Aorta (tissue), 5 donors: ENCODE results near the gene UBQLN3. TPM values are rescaled to one million over a fixed set of nuclear protein-coding genes. Genes with fewer than 3 reads are reported as not detected.

ENCODE experiments used
- ATAC-seq: fragments of 200-7000 bp; cut with Tn5 transposase; one replicate; pipeline ENCODE4 v1.9.1; 2022; ENCODE audit warnings: moderate library complexity; ENCODE audit not compliant: low FRiP score
- DNase-seq, 2 donors: peaks; one replicate each; pipeline ENCODE4 v3.0.0-alpha.2; 2020
- H3K27ac ChIP-seq, 2 donors: one replicate each; pipeline ENCODE4 v1.5.1; 2013; ENCODE audit warnings: low read length in 2 of 2, mild to moderate bottlenecking in 2 of 2, moderate library complexity in 2 of 2, control low read depth in 1 of 2, inconsistent platforms in 1 of 2, low read depth in 1 of 2
- H3K27me3 ChIP-seq, 2 donors: one replicate each; pipeline ENCODE4 v1.6.1; 2013; ENCODE audit warnings: control low read depth in 1 of 2, low read length in 1 of 2, mild to moderate bottlenecking in 1 of 2, moderate library complexity in 1 of 2; ENCODE audit not compliant: insufficient read depth in 2 of 2, control insufficient read depth in 1 of 2
- H3K36me3 ChIP-seq, 2 donors: one replicate each; pipeline ENCODE4 v1.6.1; 2013; ENCODE audit warnings: control low read depth in 1 of 2, low read length in 1 of 2, mild to moderate bottlenecking in 1 of 2; ENCODE audit not compliant: insufficient read depth in 2 of 2, control insufficient read depth in 1 of 2
- H3K4me1 ChIP-seq, 2 donors: one replicate each; pipeline ENCODE4 v1.6.1; 2013; ENCODE audit warnings: low read length in 2 of 2, control low read depth in 1 of 2, mild to moderate bottlenecking in 1 of 2, moderate library complexity in 1 of 2; ENCODE audit not compliant: insufficient read depth in 2 of 2, control insufficient read depth in 1 of 2
- H3K4me3 ChIP-seq, 2 donors: one replicate each; pipeline ENCODE4 v1.5.1; 2013; ENCODE audit warnings: low read length in 2 of 2, control low read depth in 1 of 2, mild to moderate bottlenecking in 1 of 2
- H3K9me3 ChIP-seq: one replicate; pipeline ENCODE4 v1.6.1; 2013; ENCODE audit warnings: mild to moderate bottlenecking, low read length; ENCODE audit not compliant: control insufficient read depth
- WGBS, 2 donors: extraction: QIAGEN DNeasy Blood & Tissue Kit; methylation state at CpG; one replicate each; pipeline ENCODE4 v1.1.7; 2013; 5-methylcytosine and 5-hydroxymethylcytosine counted together
- intact Hi-C, 2 donors: fragments of 100-400 bp; cut with DNase I; formaldehyde crosslinking; loops; one replicate each; pipeline versions ENCODE4 v1.14.2 to v1.15.0; 2022
- polyA plus RNA-seq, 2 donors: library from polyadenylated mRNA; stranded (reverse); fragments of 200-250 nt; gene quantifications; one replicate each; pipeline ENCODE4 v1.2.3, GENCODE V29; 2013
- total RNA-seq, 2 donors: library from RNA; stranded (reverse); fragmentation: NEBNext Ultra II Directional; extraction: Animal tissue kit (Norgen Biotek cat#: 25700); gene quantifications; one replicate each; pipeline ENCODE4 v1.2.1, GENCODE V29; 2021
- donor health status: healthy with polysubstance abuse.
- donor health status: Bipolar disorder and iron deficiency.
- donor health status: DM: no; HTN: no; CAD: no.
- donor health status: DM: no; HTN: no; CAD: no.
- donor health status: DM: yes; HTN: yes; CAD: no.

UBQLN3 gene
- total and polyA plus RNA-seq, 4 donors: 0.71 to 0.99 TPM; not detected in 2

DNA sequence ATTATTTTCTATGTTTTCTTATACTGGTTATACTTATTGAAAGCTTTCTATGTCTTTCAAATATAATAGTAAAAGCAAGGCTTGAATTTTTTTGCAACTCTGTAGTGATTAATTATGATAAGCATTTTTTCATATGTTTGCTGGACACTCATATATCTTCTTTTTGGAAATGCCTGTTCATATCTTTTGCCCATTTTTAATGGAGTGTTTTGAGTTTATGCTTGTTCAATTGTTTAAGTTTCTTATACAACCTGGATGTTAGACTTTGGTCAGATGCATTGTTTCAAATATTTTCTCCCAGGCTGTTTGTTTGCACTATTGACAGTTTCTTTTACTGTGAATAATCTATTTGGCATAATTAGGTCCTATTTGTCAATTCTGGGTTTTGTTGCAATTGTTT, 26.7 kb upstream of the UBQLN3 start:
- Histone ChIP-seq H3K4me1 (no peaks in the 10 kb centered on the region), H3K27ac (no peak overlapping the region), H3K27me3 (no peaks in the 10 kb centered on the region), H3K36me3 (no peaks in the 10 kb centered on the region), H3K4me3 (no peak overlapping the region), H3K9me3 (no peaks in the 10 kb centered on the region)
- intact Hi-C loops: no loop called here
- no peak for ATAC-seq
- DNase-seq: no peak

DNA sequence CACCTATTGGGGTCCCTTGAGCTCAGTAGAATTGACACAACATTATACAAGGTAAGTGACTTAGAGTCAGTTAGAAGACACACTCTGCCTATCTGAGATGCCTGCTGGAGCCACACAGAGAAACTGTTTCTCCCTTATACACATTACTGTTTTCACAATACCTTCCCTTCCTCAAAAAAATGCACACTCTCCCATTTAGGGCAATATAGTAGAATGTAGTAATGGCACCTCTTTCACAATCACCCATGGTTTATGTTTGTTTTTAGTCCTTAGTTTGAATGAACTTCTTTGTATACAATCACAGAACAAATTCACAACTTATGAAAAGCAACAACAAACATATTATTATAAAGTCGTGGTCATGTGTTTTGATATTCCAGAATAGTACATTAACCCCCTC, 24.3 kb upstream of the UBQLN3 start:
- Histone ChIP-seq H3K4me3 (no peak overlapping the region), H3K9me3 (no peaks in the 10 kb centered on the region), H3K36me3 (no peaks in the 10 kb centered on the region), H3K27ac (no peak overlapping the region), H3K4me1 (no peaks in the 10 kb centered on the region), H3K27me3 (no peaks in the 10 kb centered on the region)
- intact Hi-C loops: no loop called here
- 55 to 57% methylated on average over 1 of the region's 1 CpG for WGBS, 2 donors
- DNase-seq (no peak), ATAC-seq (no peak)

GRCh38 chr11:5531053-5531831, 21.5 kb upstream of the UBQLN3 start:
- Histone ChIP-seq H3K4me1 (no peaks in the 10 kb centered on the region), H3K4me3 (no peak overlapping the region), H3K36me3 (no peaks in the 10 kb centered on the region), H3K9me3 (peaks cover 1% of the 10 kb centered on the region), H3K27ac (no peak overlapping the region), H3K27me3 (no peaks in the 10 kb centered on the region)
- ATAC-seq: no peak
- no peak for DNase-seq
- 66 to 71% methylated on average over 2 of the region's 2 CpGs for WGBS, 2 donors
- intact Hi-C loops: no loop called here

DNA sequence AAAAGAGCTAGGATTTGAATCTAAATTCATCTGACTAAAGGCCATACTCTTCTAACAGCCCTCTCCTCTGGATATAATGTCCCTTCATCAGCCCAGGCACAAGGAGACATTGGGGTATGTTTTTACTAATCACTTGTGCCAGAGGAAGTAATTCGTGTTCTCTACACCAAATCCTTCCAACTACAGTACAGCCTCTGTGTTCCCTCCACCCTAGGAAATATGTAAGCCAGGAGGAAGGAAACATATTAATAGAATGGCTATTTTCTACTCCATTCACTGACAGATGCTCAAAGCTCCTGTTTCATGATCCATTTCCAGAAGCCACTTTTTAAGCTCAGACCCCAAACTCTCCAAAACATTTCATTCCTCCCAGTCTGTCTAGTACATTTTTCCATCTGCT, 18.7 kb upstream of the UBQLN3 start:
- no peak for ATAC-seq
- H3K9me3 ChIP-seq: peaks cover 1% of the 10 kb centered on the region
- no peaks in the 10 kb centered on the region for H3K36me3 ChIP-seq
- intact Hi-C loops: no loop called here
- no peak overlapping the region for H3K4me3 ChIP-seq
- H3K27me3 ChIP-seq: no peaks in the 10 kb centered on the region
- WGBS, 2 donors: 22 to 27% methylated on average over 1 of the region's 1 CpG
- H3K4me1 ChIP-seq: no peaks in the 10 kb centered on the region
- no peak overlapping the region for H3K27ac ChIP-seq
- DNase-seq: no peak

DNA sequence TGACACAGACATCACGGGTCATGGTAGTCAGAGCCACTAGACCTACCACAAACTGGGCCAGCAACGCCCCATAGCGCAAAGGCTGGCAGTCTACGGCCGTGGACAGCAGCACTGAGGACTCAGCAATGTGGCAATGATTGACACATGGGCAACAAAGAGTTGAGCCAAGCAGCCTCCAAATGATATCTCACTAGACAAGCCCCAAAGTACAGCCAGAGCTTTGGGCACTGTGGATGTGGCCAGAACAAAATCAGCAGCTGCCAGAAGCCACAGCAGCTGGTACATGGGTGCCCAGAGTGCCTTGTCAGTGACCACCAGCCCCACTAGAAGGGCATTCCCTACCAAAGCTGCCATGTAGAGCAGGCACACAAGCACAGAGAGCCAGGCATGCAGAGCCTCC, 18.0 kb upstream of the UBQLN3 start:
- H3K4me1 ChIP-seq: no peaks in the 10 kb centered on the region
- DNase-seq (no peak), ATAC-seq (no peak)
- H3K27me3 ChIP-seq: no peaks in the 10 kb centered on the region
- H3K9me3 ChIP-seq: peaks cover 1% of the 10 kb centered on the region
- WGBS, 2 donors: 88 to 93% methylated on average over 5 of the region's 5 CpGs
- intact Hi-C loops: no loop called here
- H3K27ac ChIP-seq: no peak overlapping the region
- H3K4me3 ChIP-seq: no peak overlapping the region
- no peaks in the 10 kb centered on the region for H3K36me3 ChIP-seq

- ATAC-seq (no peak), DNase-seq (no peak)
- WGBS, 2 donors: 59 to 71% methylated on average over 3 of the region's 3 CpGs
- Histone ChIP-seq H3K9me3 (peaks cover 1% of the 10 kb centered on the region), H3K27me3 (no peaks in the 10 kb centered on the region), H3K4me1 (no peaks in the 10 kb centered on the region), H3K4me3 (no peak overlapping the region), H3K36me3 (no peaks in the 10 kb centered on the region), H3K27ac (no peak overlapping the region)
- intact Hi-C loops: no loop called here
These were observed 15.0 kb upstream of the UBQLN3 start for GRCh38 chr11:5524756-5525155.

DNA sequence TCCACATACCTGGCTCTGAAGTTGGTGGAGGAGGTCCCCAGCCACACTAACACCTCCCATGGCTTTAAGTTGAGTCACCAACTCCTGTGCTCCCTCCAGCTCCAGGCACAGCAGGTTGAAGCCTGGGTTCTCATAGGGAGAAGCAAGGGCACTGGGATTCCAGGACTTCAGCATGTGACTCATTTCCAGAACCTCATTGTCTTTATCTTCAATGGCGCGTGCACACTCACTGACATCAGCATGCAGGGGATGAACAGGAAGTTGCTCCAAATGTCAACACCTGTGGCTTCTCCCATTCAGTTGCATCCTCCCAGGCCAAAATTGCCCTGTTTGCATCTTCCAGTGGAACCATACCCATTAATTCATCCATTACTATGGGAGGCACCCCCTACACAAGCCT, 12.6 kb upstream of the UBQLN3 start:
- 91 to 97% methylated on average over 2 of the region's 2 CpGs for WGBS, 2 donors
- H3K27ac ChIP-seq: no peak overlapping the region
- no peaks in the 10 kb centered on the region for H3K27me3 ChIP-seq
- ATAC-seq (no peak), DNase-seq (no peak)
- no peak overlapping the region for H3K4me3 ChIP-seq
- H3K4me1 ChIP-seq: no peaks in the 10 kb centered on the region
- no peaks in the 10 kb centered on the region for H3K36me3 ChIP-seq
- H3K9me3 ChIP-seq: peaks cover under 1% of the 10 kb centered on the region
- intact Hi-C loops: no loop called here

DNA sequence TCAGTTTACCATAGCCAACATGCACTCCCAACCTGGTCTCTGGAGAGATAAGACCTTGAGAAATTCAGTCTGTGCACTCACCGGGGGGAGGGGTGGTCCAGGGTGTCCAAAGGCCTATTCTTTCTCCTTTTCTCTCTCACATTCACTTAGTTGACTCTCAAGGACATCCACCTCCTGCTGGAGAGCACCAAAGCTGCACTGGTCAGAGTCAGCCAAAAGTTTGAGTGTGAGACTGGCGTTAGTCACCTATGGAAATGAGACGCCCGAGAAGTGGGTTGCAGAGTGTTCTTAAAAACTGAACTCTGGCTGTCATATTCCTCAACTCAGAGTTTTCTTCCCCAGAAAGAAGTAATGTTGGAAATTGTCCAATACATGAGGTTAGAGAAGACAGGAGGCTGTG, 11.8 kb upstream of the UBQLN3 start:
- ATAC-seq: no peak
- Histone ChIP-seq H3K27ac (no peak overlapping the region), H3K4me1 (no peaks in the 10 kb centered on the region), H3K36me3 (no peaks in the 10 kb centered on the region), H3K9me3 (no peaks in the 10 kb centered on the region), H3K27me3 (no peaks in the 10 kb centered on the region), H3K4me3 (no peak overlapping the region)
- DNase-seq: no peak
- 95% methylated on average over 4 of the region's 4 CpGs for WGBS, 2 donors
- intact Hi-C loops: no loop called here

DNA sequence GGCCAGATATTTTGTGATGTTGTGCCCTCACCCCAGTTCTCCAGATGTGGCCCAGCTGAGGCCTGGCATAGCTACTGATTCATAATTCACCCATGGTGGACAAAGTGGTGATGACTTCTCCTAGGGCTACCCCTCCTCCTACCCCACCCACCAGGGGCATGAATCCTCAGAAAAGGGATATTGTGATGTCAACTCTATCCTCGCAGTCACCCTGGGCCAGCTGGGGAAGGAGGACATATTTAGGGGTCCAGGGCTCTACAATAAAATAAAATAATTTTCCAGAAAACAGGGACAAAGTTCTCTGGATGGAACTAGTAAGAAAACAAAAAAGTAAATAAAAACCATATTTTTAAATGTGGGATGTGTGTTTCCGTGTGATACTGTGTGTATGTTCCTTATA, 6.8 kb upstream of the UBQLN3 start, which contains the start of gene UBQLNL:
UBQLNL (minus strand) TSS at position 101 of the 400 bp plus-strand sequence. CDS start 258 bp downstream, outside the sequence.
- intact Hi-C loops: no loop called here
- no peak within 1 kb of the TSS for H3K27ac ChIP-seq
- WGBS, 2 donors: 95 to 96% methylated on average over 2 of the region's 2 CpGs
- H3K36me3 ChIP-seq: no peaks in the 10 kb centered on the region
- H3K27me3 ChIP-seq: no peaks in the 10 kb centered on the region
- ATAC-seq: no peak
- no peak within 1 kb of the TSS for H3K4me3 ChIP-seq
- H3K9me3 ChIP-seq: no peaks in the 10 kb centered on the region
- H3K4me1 ChIP-seq: no peaks in the 10 kb centered on the region
- no peak for DNase-seq
